Spleen (tissue), 11 donors: Measurements from ENCODE around the gene MICB. TPM values are rescaled to one million over a fixed set of nuclear protein-coding genes. Genes with fewer than 3 reads are reported as not detected.

Experiments
- DNase-seq: peaks from one replicate; pipeline ENCODE4 v3.0.0-alpha.2; 2020
- H3K27ac ChIP-seq, 8 donors: fragments of 200-600 bp; sonication (generic) in 7 of 8; 1 replicate in 4 of 8; 2 replicates in 4 of 8; pipeline versions ENCODE4 v1.5.0 to v1.8.0; 2016 to 2021; ENCODE audit warnings: inconsistent platforms in 4 of 8, mild to moderate bottlenecking in 4 of 8, moderate library complexity in 1 of 8
- H3K27me3 ChIP-seq, 7 donors: fragments of 200-600 bp; sonication (generic) in 6 of 7; replicated peaks in 1 of 7; 1 replicate in 4 of 7; 2 replicates in 3 of 7; pipeline versions ENCODE4 v1.5.0 to v1.8.0; 2016 to 2021; ENCODE audit warnings: inconsistent platforms in 3 of 7, mild to moderate bottlenecking in 1 of 7
- H3K36me3 ChIP-seq, 6 donors: fragments of 200-600 bp; sonication (generic) in 5 of 6; 1 replicate in 4 of 6; 2 replicates in 2 of 6; pipeline versions ENCODE4 v1.5.0 to v1.8.0; 2016 to 2021; ENCODE audit warnings: inconsistent platforms in 2 of 6
- H3K4me1 ChIP-seq, 6 donors: fragments of 200-600 bp; sonication (generic) in 5 of 6; 1 replicate in 3 of 6; 2 replicates in 3 of 6; pipeline versions ENCODE4 v1.5.0 to v1.8.0; 2016 to 2021; ENCODE audit warnings: inconsistent platforms in 3 of 6
- H3K4me3 ChIP-seq, 8 donors: fragments of 200-600 bp; sonication (generic) in 7 of 8; 1 replicate in 4 of 8; 2 replicates in 4 of 8; pipeline versions ENCODE4 v1.5.0 to v1.8.0; 2016 to 2021; ENCODE audit warnings: inconsistent platforms in 4 of 8, mild to moderate bottlenecking in 4 of 8, moderate library complexity in 2 of 8
- H3K9me3 ChIP-seq, 8 donors: fragments of 200-600 bp; sonication (generic) in 7 of 8; 1 replicate in 4 of 8; 2 replicates in 4 of 8; pipeline versions ENCODE4 v1.5.0 to v1.8.0; 2016 to 2021; ENCODE audit warnings: inconsistent platforms in 4 of 8
- CTCF ChIP-seq, 11 experiments: fragments of 200-600 bp in 7 of 11; fragments of 450-650 bp in 4 of 11; sonication (generic) in 4 of 11; IDR thresholded peaks in 8 of 11; conservative IDR thresholded peaks in 3 of 11; 1 replicate in 7 of 11; 2 replicates in 4 of 11; pipeline versions ENCODE4 v1.4.0 to v1.8.0; 2016 to 2021; ENCODE audit warnings: antibody characterized with exemption in 11 of 11, inconsistent platforms in 4 of 11, mild to moderate bottlenecking in 1 of 11
- POLR2A ChIP-seq, 3 donors: fragments of 450-650 bp; IDR thresholded peaks; one replicate each; pipeline ENCODE4 v1.5.1; 2017; ENCODE audit warnings: antibody characterized with exemption in 3 of 3, mild to moderate bottlenecking in 1 of 3
- POLR2AphosphoS5 ChIP-seq, 3 donors: sonication (generic); formaldehyde crosslinking; IDR thresholded peaks; one replicate each; pipeline ENCODE4 v1.5.1; 2017; ENCODE audit warnings: antibody characterized with exemption in 3 of 3
- WGBS, 5 donors: extraction: QIAGEN DNeasy Blood & Tissue Kit in 3 of 5; methylation state at CpG; one replicate each; pipeline versions ENCODE4 v1.1.5 to v1.1.7; 2013 to 2018; 5-methylcytosine and 5-hydroxymethylcytosine counted together
- intact Hi-C: fragments of 100-400 bp; cut with DNase I; formaldehyde crosslinking; loops from one replicate; pipeline ENCODE4 v1.15.0; 2023; ENCODE audit warnings: low total_unique reads
- polyA plus RNA-seq, 3 donors: library from polyadenylated mRNA; stranded (reverse); fragments of 200-250 nt; gene quantifications; one replicate each; pipeline ENCODE4 v1.2.1, GENCODE V29; 2013
- total RNA-seq, 7 donors: library from RNA; depleted of rRNA in 3 of 7; stranded (reverse); fragments of >200 nt in 3 of 7; fragmentation: NEBNext Ultra II Directional in 4 of 7; extraction: Animal tissue kit (Norgen Biotek cat#: 25700) in 4 of 7; gene quantifications; one replicate each; pipeline versions ENCODE4 v1.1.0 to v1.2.1, GENCODE V29; 2016 to 2021
- donor health status: healthy with polysubstance abuse.
- donor health status: DM: no; HTN: no; CAD: no; lungs with moderate emphysema.
- donor health status: DM: no; HTN: no; CAD: no.
- donor health status: Bipolar disorder and iron deficiency.
- donor health status: healthy.
- donor health status: DM: no; HTN: no; CAD: no.
- donor health status: DM: yes; HTN: yes; CAD: no.

The MICB gene
- total and polyA plus RNA-seq, 10 donors, result 6.9 to 21.4 (median 14.8) TPM

GRCh38 chr6:31540640-31541039, 42.7 kb downstream of the MICB start:
- Histone ChIP-seq H3K27me3 (no peaks in the 10 kb centered on the region), H3K27ac (peak overlapping the region; percentile 92 to 99 (median 96)), H3K9me3 (no peaks in the 10 kb centered on the region), H3K4me1 (peaks cover 29 to 71% (median 50%) of the 10 kb centered on the region in 6 donors), H3K36me3 (peaks cover 9 to 49% (median 47%) of the 10 kb centered on the region in 6 donors), H3K4me3 (peak overlapping the region; percentile 58 to 88 (median 72))
- intact Hi-C loops, result no loop called here
- WGBS, 5 donors, result 12 to 26% (median 15%) methylated on average over 4 of the region's 4 CpGs
- no peak for TF ChIP-seq POLR2A (IDR thresholded peaks at IDR 0.05)
- DNase-seq, result no peak

- Histone ChIP-seq H3K4me1 (peaks cover 28 to 68% (median 52%) of the 10 kb centered on the region in 6 donors), H3K36me3 (peaks cover 5 to 44% (median 42%) of the 10 kb centered on the region in 6 donors), H3K27me3 (no peaks in the 10 kb centered on the region), H3K9me3 (no peaks in the 10 kb centered on the region), H3K27ac (peak overlapping the region; percentile 92 to 99 (median 96)), H3K4me3 (peak overlapping the region; percentile 58 to 88 (median 72))
- no peak for TF ChIP-seq CTCF (IDR thresholded peaks at IDR 0.05 in 8 of 11, conservative IDR thresholded peaks at IDR 0.05 in 3 of 11)
- no peak for TF ChIP-seq POLR2AphosphoS5 (IDR thresholded peaks at IDR 0.05)
- TF ChIP-seq POLR2A (IDR thresholded peaks at IDR 0.05), result no peak
- intact Hi-C loops, result no loop called here
- no peak for DNase-seq
- 0 to 1% (median 1%) methylated on average over 21 of the region's 21 CpGs for WGBS, 5 donors
Observed at GRCh38 chr6:31541059-31541657, 43.2 kb downstream of the MICB start.

- Histone ChIP-seq H3K27ac (peak within 1 kb of the TSS; percentile 92 to 99 (median 96)), H3K27me3 (no peaks in the 10 kb centered on the region), H3K36me3 (peaks cover 4 to 37% (median 35%) of the 10 kb centered on the region in 6 donors), H3K4me3 (peak within 1 kb of the TSS; percentile 58 to 88 (median 72)), H3K4me1 (peaks cover 28 to 68% (median 56%) of the 10 kb centered on the region in 6 donors), H3K9me3 (no peaks in the 10 kb centered on the region)
- TF ChIP-seq POLR2AphosphoS5 (IDR thresholded peaks at IDR 0.05) (peak; percentile 90 to 94 (median 93)), POLR2A (IDR thresholded peaks at IDR 0.05) (peak in 2 of 3 donors; percentile 27 to 53), CTCF (IDR thresholded peaks at IDR 0.05 in 8 of 11, conservative IDR thresholded peaks at IDR 0.05 in 3 of 11) (peak in 1 of 11 experiments; percentile 0)
- intact Hi-C loops, result no loop called here
- WGBS, 5 donors, result 0 to 1% (median 0%) methylated on average over 41 to 43 of the region's 43 CpGs
- DNase-seq, result peak; percentile 98
Observed at GRCh38 chr6:31541658-31542521, 43.9 kb downstream of the MICB start, which contains the start of gene DDX39B. Gene DDX39B (minus strand): TSS chr6:31542003. CDS start chr6:31540532, 1,471 bp downstream.

GRCh38 chr6:31543639-31544038, 45.7 kb downstream of the MICB start:
- WGBS, 5 donors, result 94 to 98% (median 96%) methylated on average over 6 of the region's 6 CpGs
- H3K9me3 ChIP-seq, result no peaks in the 10 kb centered on the region
- H3K4me3 ChIP-seq, result no peak overlapping the region
- TF ChIP-seq CTCF (IDR thresholded peaks at IDR 0.05 in 8 of 11, conservative IDR thresholded peaks at IDR 0.05 in 3 of 11) (no peak), POLR2AphosphoS5 (IDR thresholded peaks at IDR 0.05) (no peak), POLR2A (IDR thresholded peaks at IDR 0.05) (no peak)
- peaks cover 36 to 67% (median 58%) of the 10 kb centered on the region in 6 donors for H3K4me1 ChIP-seq
- intact Hi-C loops, result no loop called here
- H3K27me3 ChIP-seq, result no peaks in the 10 kb centered on the region
- no peak for DNase-seq
- H3K36me3 ChIP-seq, result peaks cover 0 to 19% (median 17%) of the 10 kb centered on the region in 6 donors
- peak overlapping the region in 1 of 8 donors; percentile 96 for H3K27ac ChIP-seq
